GM12801 (cell line): Measurements from ENCODE around the gene MCU.

Experiments used
- TF ChIP-seq, protein P1 (sequence below): IDR thresholded peaks from one replicate; pipeline ENCODE4 v1.5.1; 2011; ENCODE audit warnings: control low read depth; ENCODE audit not compliant: insufficient read length; ENCODE audit errors: extremely low read depth

Gene MCU

GRCh38 chr10:72802763-72803505 is 111.0 kb downstream of the MCU start:
- TF ChIP-seq, protein P1, sequence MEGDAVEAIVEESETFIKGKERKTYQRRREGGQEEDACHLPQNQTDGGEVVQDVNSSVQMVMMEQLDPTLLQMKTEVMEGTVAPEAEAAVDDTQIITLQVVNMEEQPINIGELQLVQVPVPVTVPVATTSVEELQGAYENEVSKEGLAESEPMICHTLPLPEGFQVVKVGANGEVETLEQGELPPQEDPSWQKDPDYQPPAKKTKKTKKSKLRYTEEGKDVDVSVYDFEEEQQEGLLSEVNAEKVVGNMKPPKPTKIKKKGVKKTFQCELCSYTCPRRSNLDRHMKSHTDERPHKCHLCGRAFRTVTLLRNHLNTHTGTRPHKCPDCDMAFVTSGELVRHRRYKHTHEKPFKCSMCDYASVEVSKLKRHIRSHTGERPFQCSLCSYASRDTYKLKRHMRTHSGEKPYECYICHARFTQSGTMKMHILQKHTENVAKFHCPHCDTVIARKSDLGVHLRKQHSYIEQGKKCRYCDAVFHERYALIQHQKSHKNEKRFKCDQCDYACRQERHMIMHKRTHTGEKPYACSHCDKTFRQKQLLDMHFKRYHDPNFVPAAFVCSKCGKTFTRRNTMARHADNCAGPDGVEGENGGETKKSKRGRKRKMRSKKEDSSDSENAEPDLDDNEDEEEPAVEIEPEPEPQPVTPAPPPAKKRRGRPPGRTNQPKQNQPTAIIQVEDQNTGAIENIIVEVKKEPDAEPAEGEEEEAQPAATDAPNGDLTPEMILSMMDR: no peak

DNA sequence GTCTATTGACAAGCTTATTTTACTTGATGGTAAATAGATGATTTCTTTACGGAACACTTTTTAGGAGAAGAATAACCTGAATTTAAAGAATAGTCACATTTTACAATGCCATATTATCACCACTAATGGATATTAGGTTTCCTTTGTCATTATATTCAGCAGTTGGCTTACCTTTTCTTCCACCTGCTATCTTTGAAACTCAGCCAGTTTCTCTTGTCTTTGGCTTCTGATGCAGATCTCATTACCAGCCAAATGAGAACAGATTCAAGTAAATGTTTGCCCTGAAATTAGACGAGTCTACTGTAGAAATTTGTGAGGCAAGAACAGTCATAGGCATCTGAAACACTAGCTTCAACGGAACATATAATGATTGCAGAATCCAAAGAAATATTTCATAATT is 116.1 kb downstream of the MCU start:
- TF ChIP-seq, protein P1: no peak

DNA sequence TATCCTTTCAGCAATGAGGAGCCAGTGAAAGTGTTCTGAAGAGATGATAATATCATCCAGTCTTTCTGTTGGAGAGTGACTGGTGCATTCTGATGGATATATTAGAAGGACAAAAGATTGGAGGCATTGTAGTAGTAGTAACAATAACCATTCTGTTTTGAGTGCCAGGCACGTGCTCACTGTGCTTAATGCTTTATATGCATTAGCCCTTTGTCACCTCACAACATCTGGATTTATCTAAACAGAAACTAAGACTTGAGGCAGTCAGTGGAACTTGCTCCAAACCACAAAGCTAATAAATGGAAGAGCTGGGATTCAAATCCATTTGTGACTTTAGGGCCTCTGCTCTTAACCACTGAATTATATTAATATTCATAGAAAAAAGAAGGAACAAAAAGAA is 117.1 kb downstream of the MCU start:
- TF ChIP-seq, protein P1: no peak

GRCh38 chr10:72810976-72811375 is 119.0 kb downstream of the MCU start:
- TF ChIP-seq, protein P1: no peak

DNA sequence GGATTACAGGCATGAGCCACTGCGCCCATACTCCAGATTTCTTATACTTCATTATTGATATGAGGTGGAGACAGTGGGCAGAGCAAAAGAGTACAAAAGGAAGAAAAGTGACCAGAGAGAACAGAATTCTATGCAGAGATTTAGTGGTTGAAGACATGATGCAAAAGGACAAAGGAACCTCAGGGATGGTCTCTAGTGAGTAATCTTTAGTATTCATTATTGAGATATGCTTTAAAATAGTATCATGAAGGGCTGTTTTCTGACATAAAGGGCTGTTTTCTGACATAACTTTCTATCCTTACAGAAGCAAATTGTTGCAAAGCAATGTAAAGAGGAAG is 120.4 kb downstream of the MCU start:
- TF ChIP-seq, protein P1: no peak

DNA sequence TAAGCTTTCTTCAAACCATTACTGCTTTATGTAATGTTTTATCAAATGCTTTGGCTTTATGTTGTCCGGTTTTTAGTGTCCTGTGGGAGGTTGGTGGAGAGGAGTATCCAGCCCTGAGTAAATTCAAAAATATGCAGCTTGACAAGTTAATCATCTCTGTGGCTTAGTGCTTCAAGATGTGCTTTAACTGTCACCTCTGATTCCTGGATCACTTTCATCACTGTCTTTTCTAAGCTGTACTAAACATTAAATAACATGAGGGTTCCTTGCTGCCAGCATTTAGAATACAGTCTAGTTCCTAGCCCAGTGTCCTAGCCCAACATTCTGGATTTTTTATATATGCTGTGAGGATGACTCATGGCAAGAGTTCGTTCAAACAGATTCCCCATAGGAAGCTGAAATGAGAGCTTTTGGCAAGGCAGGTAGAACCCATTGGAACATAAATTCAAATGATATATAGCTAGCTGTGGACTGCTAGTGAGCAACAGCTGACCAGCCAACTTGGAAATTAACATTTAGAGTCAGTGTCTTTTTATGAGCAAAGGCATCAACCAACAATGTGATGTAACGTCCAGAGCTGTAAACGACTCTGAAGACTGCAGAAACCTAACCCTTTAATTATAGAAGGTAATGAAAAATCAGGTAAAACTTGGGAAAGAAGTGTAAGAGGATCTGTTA is 120.9 kb downstream of the MCU start:
- TF ChIP-seq, protein P1: no peak

DNA sequence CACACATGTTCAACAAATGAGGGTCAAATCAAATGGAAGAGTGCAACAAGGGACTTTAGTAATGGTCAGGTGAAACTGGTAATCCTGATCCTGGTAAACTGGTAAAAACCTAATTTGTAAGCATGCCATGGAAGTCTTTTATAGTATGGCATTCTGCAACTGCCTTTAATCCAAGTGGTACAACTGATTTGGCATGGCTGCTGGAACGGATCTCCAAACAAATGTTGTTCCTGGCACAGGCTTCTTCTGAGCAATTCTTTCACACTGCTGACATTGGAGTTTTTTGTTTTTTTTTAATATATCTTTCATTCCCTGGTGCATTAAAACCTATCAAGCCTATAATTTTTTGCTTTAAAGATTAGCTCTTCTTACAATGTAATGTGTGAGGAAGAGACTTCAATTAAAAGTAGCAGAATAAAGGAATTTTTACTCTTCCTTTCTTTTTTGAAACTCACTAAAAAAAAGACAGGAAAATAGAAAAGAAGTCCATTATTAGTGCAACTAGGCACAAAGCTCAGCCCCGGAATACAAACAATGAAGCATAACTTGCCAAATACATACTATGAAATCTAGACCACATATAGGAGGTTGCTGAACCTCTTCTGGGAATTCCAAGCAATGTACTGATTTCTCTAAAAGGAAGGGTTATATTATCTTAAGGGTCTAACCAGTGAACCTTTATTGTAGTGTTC is 122.3 kb downstream of the MCU start:
- TF ChIP-seq, protein P1: no peak
